GM12865 (cell line): ENCODE results near the gene SFMBT2.

ENCODE experiments used
- DNase-seq: peaks from one replicate; pipeline ENCODE4 v3.0.0; 2010; ENCODE audit warnings: low read depth
- H3K4me3 ChIP-seq: 2 replicates; pipeline ENCODE4 v1.5.1; 2011; ENCODE audit warnings: mild to moderate bottlenecking, low read depth, low read length, control low read depth
- CTCF ChIP-seq: IDR thresholded peaks from 2 replicates; pipeline ENCODE4 v1.5.1; 2011; ENCODE audit warnings: low read length, control low read depth, low read depth, inconsistent platforms; ENCODE audit not compliant: insufficient read depth; ENCODE audit errors: missing control alignments

SFMBT2 gene

GRCh38 chr10:7417103-7417623 is 6.3 kb upstream of the SFMBT2 start:
- no peak overlapping the region for H3K4me3 ChIP-seq
- peak; percentile 37 for TF ChIP-seq CTCF
- peak; percentile 51 for DNase-seq

- no peak overlapping the region for H3K4me3 ChIP-seq
- TF ChIP-seq CTCF = no peak
- no peak for DNase-seq
Measured at GRCh38 chr10:7414766-7415165, 3.9 kb upstream of the SFMBT2 start.

GRCh38 chr10:7412928-7413282 is 2.1 kb upstream of the SFMBT2 start:
- peak overlapping the region; percentile 15 for H3K4me3 ChIP-seq
- DNase-seq = no peak
- no peak for TF ChIP-seq CTCF

- TF ChIP-seq CTCF = no peak
- peak overlapping the region; percentile 15 for H3K4me3 ChIP-seq
- DNase-seq = peak; percentile 42
Measured at GRCh38 chr10:7412237-7412927, 1.5 kb upstream of the SFMBT2 start.

- H3K4me3 ChIP-seq = peak overlapping the region; percentile 91
- no peak for DNase-seq
- no peak for TF ChIP-seq CTCF
Measured at GRCh38 chr10:7411671-7412128, 866 bp upstream of the SFMBT2 start.

- H3K4me3 ChIP-seq = peak overlapping the region; percentile 91
- no peak for TF ChIP-seq CTCF
- peak; percentile 34 for DNase-seq
Measured at GRCh38 chr10:7410301-7410861, 453 bp downstream of the SFMBT2 start.
